ENCODE data around the gene BPIFA3.
"Not testable (repeated sequence)": the region's sequence is repeated elsewhere in the genome, so short reads cannot be mapped to it uniquely, and the experiment has no call there.

BPIFA3 gene
- 0 reads per million in 3 experiments for total RNA-seq

- DNase-seq, result no peak
Observed at GRCh38 chr20:33217052-33217451, at the start of gene BPIFA3. Gene BPIFA3, plus strand, starts transcription at chr20:33217352. Its CDS starts 185 bp downstream, at chr20:33217537.

GRCh38 chr20:33167859-33168258 is 49.3 kb upstream of the BPIFA3 start, which contains the start of gene BPIFA2:
Gene BPIFA2, plus strand, starts transcription at chr20:33168159. Its CDS starts 987 bp downstream, at chr20:33169146.
- DNase-seq, result no peak

DNA sequence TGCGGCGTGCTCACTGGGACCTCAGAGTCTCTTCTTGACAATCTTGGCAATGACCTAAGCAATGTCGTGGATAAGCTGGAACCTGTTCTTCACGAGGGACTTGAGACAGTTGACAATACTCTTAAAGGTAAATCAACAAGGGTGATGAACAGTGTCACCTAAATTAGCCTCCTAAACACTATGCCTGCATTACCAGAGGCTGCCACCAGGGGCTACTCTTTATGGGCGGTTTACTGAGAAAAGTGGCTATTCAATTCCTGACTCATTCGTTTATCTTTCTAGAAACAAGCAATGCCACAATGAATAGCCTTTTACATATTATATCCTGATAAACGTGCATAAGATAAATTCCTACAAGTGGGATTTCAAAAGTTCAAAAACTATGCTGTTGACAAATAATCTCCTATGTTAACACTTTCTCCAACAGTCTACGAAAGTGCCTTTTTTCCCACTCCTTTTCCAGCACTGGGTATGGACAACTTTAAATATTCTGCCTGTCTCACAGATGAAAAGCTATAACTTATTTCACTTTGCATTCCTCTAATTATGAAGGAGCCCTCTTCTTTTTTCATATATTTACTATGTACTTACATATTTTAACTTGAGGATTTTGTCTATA is 47.9 kb upstream of the BPIFA3 start:
- no peak for DNase-seq

- DNase-seq, result no peak
Observed at GRCh38 chr20:33172781-33173180, 44.4 kb upstream of the BPIFA3 start.

DNA sequence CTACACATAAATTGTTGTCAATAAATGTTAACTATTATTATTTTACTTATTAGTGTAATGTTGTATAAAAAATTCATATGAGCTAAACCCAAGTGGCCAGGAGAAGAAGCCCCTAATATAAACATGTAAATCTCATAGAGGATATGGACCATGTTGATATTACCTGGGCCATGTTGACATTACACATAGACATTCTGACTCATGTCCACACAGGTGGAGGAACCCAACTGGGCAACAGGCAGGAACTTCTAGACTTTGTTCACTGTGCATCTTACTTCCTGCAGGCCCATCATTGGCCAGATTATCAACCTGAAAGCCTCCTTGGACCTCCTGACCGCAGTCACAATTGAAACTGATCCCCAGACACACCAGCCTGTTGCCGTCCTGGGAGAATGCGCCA is 42.0 kb upstream of the BPIFA3 start:
- DNase-seq, result no peak

- no peak for DNase-seq
Observed at GRCh38 chr20:33176101-33176500, 41.1 kb upstream of the BPIFA3 start.

GRCh38 chr20:33177866-33178265 is 39.3 kb upstream of the BPIFA3 start:
- no peak for DNase-seq

DNA sequence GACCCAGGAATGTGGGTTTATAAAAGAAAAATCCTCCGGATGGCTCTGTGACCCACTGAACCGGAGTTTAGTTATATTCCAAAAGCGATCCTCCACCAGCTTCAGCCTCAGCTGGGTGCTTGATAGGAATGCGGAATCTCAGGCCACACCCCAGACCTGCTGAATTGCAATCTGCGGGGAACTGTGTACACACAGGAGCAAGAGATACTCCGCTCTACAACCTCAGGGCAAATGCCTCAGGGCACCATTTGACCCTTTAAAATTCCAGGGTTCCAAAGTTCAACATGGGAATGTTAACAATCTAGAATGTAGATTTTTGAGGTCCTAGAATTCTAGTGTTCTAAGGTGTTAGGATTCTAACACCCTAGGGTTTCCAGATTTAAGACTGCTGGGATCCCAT is 38.4 kb upstream of the BPIFA3 start:
- DNase-seq, result no peak

DNA sequence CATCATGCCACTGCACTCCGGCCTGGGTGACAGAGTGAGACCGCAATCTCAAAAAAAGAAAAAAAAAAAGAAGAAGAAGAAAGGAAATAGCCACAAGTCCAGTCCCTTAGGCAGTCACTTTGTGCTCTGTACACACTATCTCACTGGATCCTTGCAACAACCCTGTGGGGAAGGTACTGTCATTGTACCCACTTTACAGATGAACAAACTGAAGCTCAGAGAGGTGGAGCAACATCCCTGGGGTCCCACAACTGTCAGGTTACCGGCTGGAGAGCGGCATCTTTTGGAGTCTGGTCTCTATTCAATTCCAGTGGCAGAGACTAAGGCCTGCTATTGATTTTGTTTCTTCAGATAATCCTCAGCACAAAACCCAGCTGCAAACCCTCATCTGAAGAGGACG is 37.0 kb upstream of the BPIFA3 start:
- DNase-seq, result no peak

DNA sequence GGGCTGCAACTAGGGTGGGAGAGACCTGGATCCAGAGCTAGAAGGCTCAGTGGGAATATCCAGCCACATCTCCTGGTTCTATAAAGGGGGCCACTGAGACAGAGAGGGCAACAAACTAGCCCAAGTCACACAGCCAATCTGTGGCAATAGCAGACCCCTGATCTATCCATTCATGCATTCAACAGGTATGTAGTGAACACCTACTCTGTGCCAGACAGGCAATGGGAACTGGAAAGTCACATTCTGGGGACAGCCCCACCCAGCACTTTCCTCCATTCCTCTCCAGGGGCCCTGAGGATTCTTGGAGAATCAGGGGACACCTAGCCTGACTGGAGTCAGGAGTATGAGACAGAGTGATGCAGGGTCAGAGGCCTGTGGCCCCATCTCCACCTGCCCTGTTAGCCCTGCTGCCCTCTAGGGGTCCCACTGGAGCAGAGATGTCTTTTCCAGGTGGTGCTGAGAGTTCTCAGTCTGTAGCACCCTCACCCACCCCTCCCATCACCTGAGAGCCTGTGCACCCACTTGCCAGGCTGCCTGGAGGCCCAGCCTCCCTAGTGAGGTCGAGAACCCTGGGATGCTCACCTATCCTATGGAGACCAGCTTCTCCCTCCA is 35.6 kb upstream of the BPIFA3 start:
- DNase-seq, result no peak

DNA sequence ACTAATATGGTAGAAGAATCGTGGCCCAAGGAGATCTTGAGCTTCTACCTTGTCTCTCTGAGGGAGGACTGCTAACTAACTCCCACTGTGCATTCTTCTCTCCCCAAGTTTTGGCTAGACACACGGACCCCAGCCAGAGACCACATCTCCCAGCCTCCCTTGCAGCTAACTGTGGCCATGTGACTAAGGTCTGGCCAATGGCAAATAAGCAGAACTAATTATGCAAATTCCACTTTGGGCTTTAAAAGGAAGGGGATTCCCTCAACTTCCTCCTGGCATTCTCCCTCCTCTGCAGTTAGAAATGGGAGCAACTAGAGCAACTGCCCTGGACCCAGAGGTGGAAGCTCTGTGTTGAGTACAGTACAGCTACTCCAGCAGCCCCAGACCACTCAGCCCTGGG is 33.8 kb upstream of the BPIFA3 start:
- DNase-seq, result no peak

DNA sequence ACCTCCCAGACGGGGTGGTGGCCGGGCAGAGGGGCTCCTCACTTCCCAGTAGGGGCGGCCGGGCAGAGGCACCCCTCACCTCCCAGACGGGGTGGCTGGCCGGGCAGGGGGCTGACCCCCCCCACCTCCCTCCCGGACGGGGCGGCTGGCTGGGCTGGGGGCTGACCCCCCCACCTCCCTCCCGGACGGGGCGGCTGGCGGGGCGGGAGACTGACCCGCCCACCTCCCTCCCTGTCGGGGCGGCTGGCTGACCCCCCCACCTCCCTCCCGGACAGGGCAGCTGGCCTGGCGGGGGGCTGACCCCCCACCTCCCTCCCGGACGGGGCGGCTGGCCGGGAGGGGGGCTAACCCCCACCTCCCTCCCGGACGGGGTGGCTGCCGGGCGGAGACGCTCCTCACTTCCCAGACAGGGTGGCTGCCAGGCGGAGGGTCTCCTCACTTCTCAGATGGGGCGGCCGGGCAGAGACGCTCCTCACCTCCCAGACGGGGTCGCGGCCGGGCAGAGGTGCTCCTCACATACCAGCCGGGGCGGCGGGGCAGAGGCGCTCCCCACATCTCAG is 32.0 kb upstream of the BPIFA3 start:
- not testable (repeated sequence) for DNase-seq

DNA sequence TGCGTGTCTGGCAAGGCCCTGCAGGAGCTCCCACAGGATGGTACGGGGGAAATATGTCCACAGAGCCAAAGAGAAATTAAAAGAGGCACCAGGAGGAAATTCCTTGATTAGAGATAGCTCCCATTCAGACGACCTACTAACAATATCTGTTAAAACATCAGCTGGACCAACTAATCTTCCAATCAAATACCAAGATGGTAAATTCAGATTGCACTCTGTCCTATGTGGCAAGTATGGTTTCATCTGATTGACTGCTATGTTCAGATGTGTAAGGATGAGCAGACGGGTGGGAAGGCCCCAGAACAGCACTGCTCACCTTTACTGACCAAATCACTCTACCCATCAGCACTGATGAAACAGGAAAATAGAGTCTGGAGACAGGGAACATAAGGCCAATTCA is 29.7 kb upstream of the BPIFA3 start:
- DNase-seq, result no peak

DNA sequence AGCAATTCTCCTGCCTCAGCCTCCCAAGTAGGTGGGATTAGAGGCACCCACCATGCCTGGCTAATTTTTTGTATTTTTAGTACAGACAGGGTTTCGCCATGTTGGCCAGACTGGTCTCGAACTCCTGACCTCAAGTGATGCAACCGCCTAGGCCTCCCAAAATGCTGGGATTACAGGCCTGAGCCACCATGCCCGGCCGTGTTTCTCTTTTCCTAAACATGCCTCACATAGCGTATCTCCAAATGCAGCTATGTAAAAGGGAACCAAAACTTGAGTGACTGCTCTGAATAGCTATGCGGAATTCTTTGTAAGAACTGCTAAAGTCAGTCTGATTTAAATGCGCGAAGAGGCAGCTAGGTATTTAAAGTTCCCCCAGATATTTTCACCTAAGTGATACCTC is 28.7 kb upstream of the BPIFA3 start:
- no peak for DNase-seq

DNA sequence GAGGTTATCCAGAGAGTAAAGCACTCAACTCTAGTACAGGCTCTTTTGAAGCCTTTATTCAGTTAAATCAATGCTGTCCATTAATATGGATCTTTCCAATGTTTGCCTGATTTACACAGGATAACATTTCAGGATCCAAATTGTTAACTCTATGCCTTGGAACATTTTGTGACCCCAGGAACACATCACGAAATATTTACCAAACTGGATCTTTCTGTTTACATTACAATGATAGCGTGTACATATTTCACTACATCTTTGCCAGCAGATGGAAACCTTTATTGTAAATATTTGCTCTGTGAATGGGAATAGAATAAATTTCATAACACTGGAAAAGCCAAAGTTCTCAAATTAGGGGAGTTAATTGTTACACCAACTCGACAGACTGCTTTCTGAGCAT is 25.7 kb upstream of the BPIFA3 start:
- no peak for DNase-seq

DNA sequence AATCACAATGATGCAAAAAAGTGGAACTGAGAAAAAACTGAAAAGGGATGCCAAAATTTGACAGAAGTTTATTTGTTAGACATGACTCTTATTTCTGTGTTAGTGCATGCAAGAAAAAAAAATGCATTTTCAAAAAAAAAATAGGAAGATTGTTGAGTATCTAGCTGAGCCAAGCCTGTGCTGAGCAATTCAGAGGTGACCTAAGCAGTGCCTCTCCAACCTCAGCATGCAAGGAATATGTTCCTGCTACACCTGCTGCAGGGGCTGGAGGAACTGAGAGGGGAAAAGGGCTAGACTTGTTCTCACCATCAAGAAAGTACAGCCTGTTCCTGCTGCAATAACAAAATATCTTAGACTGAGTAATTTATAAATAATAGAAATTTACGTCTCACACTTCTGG is 25.2 kb upstream of the BPIFA3 start:
- no peak for DNase-seq

GRCh38 chr20:33192912-33193501 is 24.1 kb upstream of the BPIFA3 start:
- no peak for DNase-seq

DNA sequence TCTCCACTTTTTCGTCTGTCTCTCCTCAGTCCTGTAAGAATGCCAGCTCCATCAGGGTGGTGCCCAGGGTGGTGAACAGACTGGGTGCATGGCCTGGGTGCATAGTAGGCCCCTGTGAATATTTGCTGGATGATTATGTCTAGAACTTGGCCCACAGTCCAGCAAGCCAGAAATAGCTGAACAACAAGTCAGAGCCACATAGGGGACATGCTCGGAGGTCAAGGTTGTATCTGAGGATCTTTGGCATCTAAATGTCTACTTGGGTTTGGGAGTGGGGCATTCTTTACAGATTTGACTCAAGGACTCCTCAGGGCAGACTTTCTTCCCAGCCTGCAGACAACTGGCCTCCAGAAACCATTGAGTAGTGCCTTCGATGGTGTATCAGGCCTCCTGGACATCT is 18.1 kb upstream of the BPIFA3 start:
- DNase-seq, result no peak

DNA sequence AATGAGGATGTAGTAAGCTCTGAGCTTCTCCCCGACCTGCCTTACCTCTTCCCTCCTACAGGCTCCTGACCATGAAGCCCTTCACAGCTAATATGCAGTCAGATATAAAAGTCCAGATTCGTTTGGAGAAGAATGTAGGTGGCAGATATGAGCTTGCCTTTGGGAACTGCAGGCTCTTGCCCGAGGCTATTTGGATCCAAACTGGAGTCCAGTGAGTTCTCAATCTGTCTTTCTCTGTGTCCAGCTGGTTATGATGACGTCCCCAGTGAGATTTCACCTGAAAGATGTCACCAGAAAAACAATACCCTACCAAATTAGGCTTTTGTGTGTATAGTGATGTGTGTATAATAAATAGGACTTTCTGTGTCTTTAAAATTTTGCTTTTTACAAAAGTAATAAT is 14.7 kb upstream of the BPIFA3 start:
- no peak for DNase-seq

- DNase-seq, result no peak
Observed at GRCh38 chr20:33203444-33203843, 13.7 kb upstream of the BPIFA3 start.

DNA sequence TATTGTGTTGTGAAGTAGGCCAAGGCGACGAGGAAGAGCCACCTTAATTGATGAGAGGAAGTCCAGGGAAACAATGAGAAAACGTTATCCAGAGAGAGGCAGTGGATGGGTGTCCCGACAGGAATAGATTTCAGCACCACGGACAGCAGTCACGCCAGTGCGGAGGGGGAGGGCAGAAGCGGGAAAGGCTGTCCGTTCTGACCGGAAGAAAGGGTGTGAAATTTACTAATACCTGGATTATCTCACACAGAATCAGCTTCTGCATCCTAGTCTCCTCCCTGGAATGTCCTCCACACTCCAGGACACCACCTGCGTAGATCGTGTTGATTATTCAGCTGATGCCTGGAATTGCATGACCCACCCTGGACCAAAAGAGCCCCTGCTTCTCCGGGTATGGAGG is 7.4 kb upstream of the BPIFA3 start:
- peak; percentile 10 for DNase-seq

GRCh38 chr20:33210371-33210770 is 6.8 kb upstream of the BPIFA3 start:
- DNase-seq, result no peak

DNA sequence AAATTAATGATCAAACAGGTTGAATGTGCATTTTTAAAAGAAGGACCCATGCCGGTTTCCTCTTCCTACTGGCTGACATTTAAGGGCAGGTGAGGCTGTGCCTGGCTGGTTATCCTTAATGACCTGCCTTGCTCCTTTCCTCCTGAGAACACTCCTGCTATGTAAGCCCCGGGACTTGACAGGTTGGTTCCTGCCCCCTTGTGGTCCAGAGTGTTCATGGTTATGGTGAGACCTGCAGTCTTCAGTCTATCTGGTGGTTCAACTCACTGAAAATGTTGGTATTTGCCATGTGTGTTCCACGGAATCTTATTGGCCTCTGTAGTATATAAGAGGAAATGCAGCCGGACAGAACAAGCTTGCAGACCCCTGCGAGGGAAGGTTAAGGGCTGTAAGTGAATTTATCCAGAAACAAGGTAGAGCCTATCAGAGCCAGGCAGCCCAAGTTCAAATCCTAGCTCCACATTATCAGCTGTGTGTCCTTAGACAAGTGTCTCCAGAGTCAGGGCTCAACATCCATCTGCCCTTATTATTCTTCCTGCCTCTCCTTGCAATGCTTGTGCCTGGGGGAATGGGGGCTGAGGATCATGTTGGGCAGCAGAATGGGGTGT is 5.2 kb upstream of the BPIFA3 start:
- DNase-seq, result no peak

GRCh38 chr20:33224399-33224798 is 7.2 kb downstream of the BPIFA3 start:
- DNase-seq, result no peak

All from central memory CD4-positive, alpha-beta T cell (primary cell).